SK-N-SH (cell line): ENCODE results near the gene LURAP1L. TPM values are rescaled to one million over a fixed set of nuclear protein-coding genes. Genes with fewer than 3 reads are reported as not detected.

ENCODE experiments used
- CTCF ChIA-PET: fragments of 300-600, 350-600 bp; formaldehyde crosslinking; extraction: SDS; loops from one replicate; lab custom pipeline; 2021; lab: Yijun Ruan, JAX
- POLR2A ChIA-PET: fragments of 350-600 bp; sonication (Branson Sonifier 250); formaldehyde crosslinking; extraction: SDS; loops from one replicate; lab custom pipeline; 2020; ENCODE audit warnings: antibody characterized with exemption, inconsistent platforms; lab: Yijun Ruan, JAX
- DNase-seq: peaks from one replicate; pipeline ENCODE4 v3.0.0; 2012
- H2AFZ ChIP-seq: fragments of 200-600 bp; sonication (generic); 2 replicates; pipeline ENCODE4 v1.8.1; 2016; ENCODE audit warnings: antibody characterized with exemption, mild to moderate bottlenecking, low read depth
- H3F3A ChIP-seq: fragments of 200-600 bp; sonication (generic); replicated peaks from 2 replicates; pipeline ENCODE3; 2016; ENCODE audit warnings: antibody characterized with exemption, mild to moderate bottlenecking; ENCODE audit not compliant: insufficient read depth
- H3K27ac ChIP-seq, 2 experiments: fragments of 200-500 bp in 1 of 2; fragments of 200-600 bp in 1 of 2; sonication (Bioruptor generic) in 1 of 2; sonication (generic), shearing (Covaris generic) in 1 of 2; 2 replicates each; pipeline versions ENCODE4 v1.5.1 to v1.6.1; 2014 to 2016; ENCODE audit warnings: low read depth in 2 of 2, inconsistent platforms in 1 of 2, low read length in 1 of 2, mild to moderate bottlenecking in 1 of 2, mixed read lengths in 1 of 2
- H3K27me3 ChIP-seq: fragments of 200-600 bp; sonication (generic), shearing (Covaris generic); 2 replicates; pipeline ENCODE4 v1.6.1; 2016; ENCODE audit warnings: mixed run types; ENCODE audit not compliant: insufficient read depth
- H3K36me3 ChIP-seq, 2 experiments: fragments of 200-500 bp in 1 of 2; fragments of 200-600 bp in 1 of 2; sonication (Bioruptor generic) in 1 of 2; sonication (generic) in 1 of 2; replicated peaks in 1 of 2; 2 replicates each; pipeline versions ENCODE3 to v1.5.1; 2014 to 2016; ENCODE audit warnings: low read length in 1 of 2, mild to moderate bottlenecking in 1 of 2; ENCODE audit not compliant: insufficient read depth in 2 of 2, control insufficient read depth in 1 of 2
- H3K4me1 ChIP-seq, 2 experiments: fragments of 200-500 bp in 1 of 2; fragments of 200-600 bp in 1 of 2; sonication (Bioruptor generic) in 1 of 2; sonication (generic), shearing (Covaris generic) in 1 of 2; 2 replicates each; pipeline versions ENCODE4 v1.5.1 to v1.6.1; 2014 to 2016; ENCODE audit warnings: low read depth in 1 of 2, low read length in 1 of 2, mixed run types in 1 of 2; ENCODE audit not compliant: insufficient read depth in 2 of 2, control insufficient read depth in 1 of 2
- H3K4me2 ChIP-seq: fragments of 200-600 bp; sonication (generic), shearing (Covaris generic); 2 replicates; pipeline ENCODE4 v1.6.1; 2017; ENCODE audit warnings: mixed run types
- H3K4me3 ChIP-seq, 2 experiments: fragments of 200-500 bp in 1 of 2; fragments of 200-600 bp in 1 of 2; sonication (Bioruptor generic) in 1 of 2; sonication (generic), shearing (Covaris generic) in 1 of 2; 2 replicates each; pipeline versions ENCODE4 v1.5.1 to v1.8.1; 2014 to 2016; ENCODE audit warnings: low read depth in 2 of 2, inconsistent platforms in 1 of 2, low read length in 1 of 2, mild to moderate bottlenecking in 1 of 2, mixed read lengths in 1 of 2, moderate library complexity in 1 of 2
- H3K79me2 ChIP-seq: fragments of 200-600 bp; sonication (generic); 2 replicates; pipeline ENCODE4 v1.8.1; 2017; ENCODE audit warnings: mild to moderate bottlenecking; ENCODE audit not compliant: insufficient read depth
- H3K9ac ChIP-seq: fragments of 200-600 bp; sonication (generic); 2 replicates; pipeline ENCODE4 v1.6.1; 2017; ENCODE audit warnings: mixed run types
- H3K9me2 ChIP-seq: fragments of 200-600 bp; sonication (generic); 2 replicates; pipeline ENCODE4 v1.6.1; 2017; ENCODE audit warnings: mixed run types
- H3K9me3 ChIP-seq: fragments of 200-600 bp; sonication (generic); 2 replicates; pipeline ENCODE4 v1.6.1; 2017; ENCODE audit warnings: mixed run types, mild to moderate bottlenecking, moderate library complexity
- H4K20me1 ChIP-seq: fragments of 200-600 bp; sonication (generic); 2 replicates; pipeline ENCODE4 v1.6.1; 2017; ENCODE audit warnings: mild to moderate bottlenecking, mixed run types; ENCODE audit not compliant: insufficient read depth
- CHD2 ChIP-seq: fragments of 150-350 bp; IDR thresholded peaks from 2 replicates; pipeline ENCODE4 v1.6.1; 2018; ENCODE audit warnings: low read length; ENCODE audit not compliant: partially characterized antibody
- EP300 ChIP-seq, 2 experiments: IDR thresholded peaks; 2 replicates each; pipeline versions ENCODE4 v1.4.0 to v1.6.1; 2012; ENCODE audit warnings: borderline replicate concordance in 1 of 2, low read depth in 1 of 2, low read length in 1 of 2
- EZH2phosphoT487 ChIP-seq: fragments of 200-600 bp; sonication (generic); IDR thresholded peaks from 2 replicates; pipeline ENCODE4 v1.6.1; 2017; ENCODE audit warnings: low read depth, mixed run types, mild to moderate bottlenecking, antibody characterized with exemption, moderate library complexity, borderline replicate concordance
- FOSL2 ChIP-seq: IDR thresholded peaks from 2 replicates; pipeline ENCODE4 v1.4.0; 2012; ENCODE audit warnings: low read depth, mild to moderate bottlenecking, moderate library complexity, borderline replicate concordance
- FOXJ3 ChIP-seq: sonication (generic); formaldehyde crosslinking; IDR thresholded peaks from 2 replicates; pipeline ENCODE4 v1.5.1; 2020; ENCODE audit warnings: mild to moderate bottlenecking, missing genetic modification reagents
- GATA2 ChIP-seq: sonication (generic); formaldehyde crosslinking; IDR thresholded peaks from 2 replicates; pipeline ENCODE4 v1.5.0; 2020; ENCODE audit warnings: mild to moderate bottlenecking, missing genetic modification reagents
- JUND ChIP-seq: IDR thresholded peaks from 2 replicates; pipeline ENCODE4 v1.4.0; 2012
- MAX ChIP-seq: IDR thresholded peaks from 2 replicates; pipeline ENCODE4 v1.4.0; 2012; ENCODE audit warnings: low read depth
- MEF2A ChIP-seq: IDR thresholded peaks from 2 replicates; pipeline ENCODE4 v1.4.0; 2012; ENCODE audit warnings: low read depth, borderline replicate concordance
- MXI1 ChIP-seq: IDR thresholded peaks from 2 replicates; pipeline ENCODE4 v1.6.1; 2012; ENCODE audit warnings: mild to moderate bottlenecking, low read depth, low read length, improper control_type of control experiment
- NRF1 ChIP-seq: IDR thresholded peaks from 2 replicates; pipeline ENCODE4 v1.6.1; 2012; ENCODE audit warnings: low read depth, mild to moderate bottlenecking, low read length
- POLR2AphosphoS5 ChIP-seq: IDR thresholded peaks from 2 replicates; pipeline ENCODE4 v1.6.1; 2012; ENCODE audit warnings: low read depth, low read length
- RAD21 ChIP-seq: IDR thresholded peaks from 2 replicates; pipeline ENCODE4 v1.6.1; 2012; ENCODE audit warnings: mild to moderate bottlenecking, low read length
- RCOR1 ChIP-seq: fragments of 150-350 bp; IDR thresholded peaks from 2 replicates; pipeline ENCODE4 v1.6.1; 2017; ENCODE audit warnings: antibody characterized with exemption, low read length
- SIN3A ChIP-seq: IDR thresholded peaks from 2 replicates; pipeline ENCODE4 v1.6.1; 2012; ENCODE audit warnings: low read depth, mild to moderate bottlenecking, low read length, moderate library complexity, borderline replicate concordance
- TAF1 ChIP-seq: IDR thresholded peaks from 2 replicates; pipeline ENCODE4 v1.6.1; 2012; ENCODE audit warnings: low read depth, mild to moderate bottlenecking, low read length, moderate library complexity, borderline replicate concordance
- TCF12 ChIP-seq: IDR thresholded peaks from 2 replicates; pipeline ENCODE4 v1.4.0; 2012
- TEAD4 ChIP-seq: IDR thresholded peaks from 2 replicates; pipeline ENCODE4 v1.4.0; 2012; ENCODE audit warnings: mild to moderate bottlenecking, borderline replicate concordance; ENCODE audit not compliant: insufficient read depth
- USF1 ChIP-seq: IDR thresholded peaks from 2 replicates; pipeline ENCODE4 v1.4.0; 2012; ENCODE audit warnings: low read depth, borderline replicate concordance
- YY1 ChIP-seq: IDR thresholded peaks from 2 replicates; pipeline ENCODE4 v1.4.0; 2012; ENCODE audit warnings: low read depth, mild to moderate bottlenecking
- WGBS: methylation state at CpG from one replicate; pipeline ENCODE4 v1.1.6; 2017; ENCODE audit warnings: low lambda C conversion rate; 5-methylcytosine and 5-hydroxymethylcytosine counted together
- polyA plus RNA-seq, 3 experiments: library from polyadenylated mRNA; depleted of rRNA; stranded (reverse); fragments of >200 nt; gene quantifications; 2 replicates each; pipeline ENCODE4 v1.2.3, GENCODE V29; 2012

The LURAP1L gene
- polyA plus RNA-seq, 1 of the 3 experiments (the other 2 are of a cell fraction), result 3.4 TPM

- TF ChIP-seq FOXJ3 (CRISPR knock-in tag), result no peak
- no peak for TF ChIP-seq TAF1
Measured at GRCh38 chr9:12819436-12820185, 44.8 kb downstream of the LURAP1L start (continued).

- peaks cover 0 to 8% of the 10 kb centered on the region in 2 experiments; a peak in 1 of 4 replicates for H3K4me1 ChIP-seq
- H3F3A ChIP-seq, result peaks cover 5% of the 10 kb centered on the region
- no peak overlapping the region for H3K27ac ChIP-seq
- TF ChIP-seq GATA2 (CRISPR knock-in tag) (no peak), MXI1 (no peak), MEF2A (no peak), TCF12 (no peak), SIN3A (no peak), TEAD4 (no peak), TAF1 (no peak), EZH2phosphoT487 (no peak), NRF1 (no peak), POLR2AphosphoS5 (no peak)
- CTCF ChIA-PET, result no interaction called here
- no peaks in the 10 kb centered on the region for H4K20me1 ChIP-seq
- H2AFZ ChIP-seq, result no peak overlapping the region
- POLR2A ChIA-PET, result no interaction called here
- H3K4me3 ChIP-seq, result no peak overlapping the region
- no peaks in the 10 kb centered on the region for H3K9me2 ChIP-seq
- WGBS, result 84% methylated on average over 2 of the region's 2 CpGs
- H3K4me2 ChIP-seq, result no peak overlapping the region
- no peaks in the 10 kb centered on the region for H3K36me3 ChIP-seq
- DNase-seq, result no peak
- no peaks in the 10 kb centered on the region for H3K27me3 ChIP-seq
- no peak overlapping the region for H3K9ac ChIP-seq
- H3K9me3 ChIP-seq, result no peaks in the 10 kb centered on the region
- no peaks in the 10 kb centered on the region for H3K79me2 ChIP-seq
Measured at GRCh38 chr9:12822111-12822510, 47.3 kb downstream of the LURAP1L start.

GRCh38 chr9:12826924-12827565 is 52.2 kb downstream of the LURAP1L start:
- H3K36me3 ChIP-seq, result no peaks in the 10 kb centered on the region
- 94% methylated on average over 3 of the region's 3 CpGs for WGBS
- H4K20me1 ChIP-seq, result no peaks in the 10 kb centered on the region
- H2AFZ ChIP-seq, result no peak overlapping the region
- H3F3A ChIP-seq, result no peaks in the 10 kb centered on the region
- H3K4me1 ChIP-seq, result no peaks in the 10 kb centered on the region; a peak in 1 of 4 replicates
- no peak overlapping the region for H3K4me2 ChIP-seq
- no peaks in the 10 kb centered on the region for H3K79me2 ChIP-seq
- peak overlapping the region in 1 of 2 experiments; percentile 9; a peak in 1 of 4 replicates for H3K27ac ChIP-seq
- POLR2A ChIA-PET, result no interaction called here
- DNase-seq, result no peak
- no peaks in the 10 kb centered on the region for H3K9me2 ChIP-seq
- no peak overlapping the region for H3K9ac ChIP-seq
- CTCF ChIA-PET, result no interaction called here
- no peak overlapping the region for H3K4me3 ChIP-seq
- no peaks in the 10 kb centered on the region; the same call in 1 of the 2 replicates for H3K9me3 ChIP-seq
- H3K27me3 ChIP-seq, result no peaks in the 10 kb centered on the region
- no peak for TF ChIP-seq USF1
- TF ChIP-seq JUND, result no peak
- TF ChIP-seq CHD2, result no peak
- no peak for TF ChIP-seq EP300 (IDR thresholded peaks at IDR 0.05; ENCODE audit: borderline replicate concordance in 1 of 2, low read depth in 1 of 2, low read length in 1 of 2)
- no peak for TF ChIP-seq SIN3A
- no peak for TF ChIP-seq RCOR1
- TF ChIP-seq FOXJ3 (CRISPR knock-in tag), result no peak
- TF ChIP-seq RAD21, result no peak
- no peak for TF ChIP-seq FOSL2
- TF ChIP-seq TCF12, result no peak
- no peak for TF ChIP-seq YY1
- no peak for TF ChIP-seq EZH2phosphoT487
- TF ChIP-seq TAF1, result no peak
- no peak for TF ChIP-seq MAX
